ENCODE measurements around the gene C1orf21.

C1orf21 gene

DNA sequence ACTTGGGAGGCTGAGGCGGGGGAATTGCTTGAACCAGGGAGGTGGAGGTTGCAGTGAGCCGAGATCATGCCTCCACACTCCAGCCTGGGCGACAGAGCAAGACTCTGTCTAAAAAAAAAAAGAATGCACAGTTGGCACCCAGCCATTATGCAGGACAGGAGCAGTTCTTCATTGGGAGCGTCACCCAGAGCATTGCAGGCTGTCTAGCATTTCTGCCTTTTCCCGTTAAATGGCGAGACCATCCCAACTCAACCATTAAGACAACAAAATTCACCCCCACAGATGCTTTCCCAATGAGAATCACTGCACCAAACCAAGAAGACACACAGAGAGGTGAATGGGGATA lies 262.0 kb downstream of the C1orf21 start:
- no peak for DNase-seq

DNA sequence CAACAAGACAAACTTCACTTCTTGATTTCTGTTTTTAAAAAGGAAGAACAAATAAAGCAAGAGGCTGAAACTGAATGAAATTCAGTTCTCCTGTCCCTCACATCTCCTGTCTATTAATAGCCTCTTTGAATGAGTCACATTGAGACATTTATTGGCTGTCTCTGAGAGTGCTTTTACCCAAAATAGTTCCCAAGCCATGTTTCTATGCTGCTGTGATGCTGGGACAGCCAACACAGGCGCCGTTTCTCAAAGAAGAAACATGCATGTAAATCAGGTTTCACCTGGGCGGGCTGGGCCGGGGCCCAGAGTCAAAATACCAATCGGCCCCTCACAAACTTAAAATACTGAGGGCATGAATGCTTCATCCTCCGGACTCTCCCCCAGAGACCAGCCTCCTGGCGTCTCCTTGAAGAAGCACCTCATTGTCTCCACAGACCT lies 262.6 kb downstream of the C1orf21 start:
- peak in 9 of 58 donors; percentile 12 to 57 (median 25) for DNase-seq

DNA sequence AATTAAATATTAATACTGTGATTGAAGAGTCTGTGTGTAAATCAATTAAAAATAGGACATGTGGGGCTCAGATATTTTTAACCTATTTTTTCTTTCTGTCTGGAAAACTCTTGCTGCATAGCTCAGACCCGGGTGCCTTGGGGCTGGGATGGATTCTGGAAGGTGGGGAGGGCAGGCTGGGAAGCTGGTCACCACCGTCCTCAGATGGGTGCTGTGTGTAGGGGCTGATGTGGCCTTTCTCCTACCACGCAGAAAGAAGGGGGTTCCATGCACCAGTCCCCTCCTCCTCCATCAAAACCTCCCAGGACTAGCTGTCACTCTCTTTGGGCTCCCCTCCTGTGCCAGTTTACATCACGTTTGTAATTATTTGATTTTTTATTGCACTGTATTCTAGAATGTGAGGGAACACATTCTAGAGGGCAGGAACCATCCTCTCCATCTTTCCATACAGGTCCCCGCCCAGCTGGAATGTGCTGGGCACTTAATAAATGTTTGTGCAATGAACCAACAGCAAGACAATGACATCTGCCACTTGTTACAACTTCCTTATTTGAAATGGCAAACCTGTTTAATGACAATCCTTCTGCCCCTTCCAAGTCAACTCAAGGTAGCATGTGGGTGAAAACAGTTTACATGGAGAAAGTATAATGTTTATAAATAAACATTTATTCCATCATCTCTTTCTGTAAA lies 263.5 kb downstream of the C1orf21 start:
- no peak for DNase-seq

DNA sequence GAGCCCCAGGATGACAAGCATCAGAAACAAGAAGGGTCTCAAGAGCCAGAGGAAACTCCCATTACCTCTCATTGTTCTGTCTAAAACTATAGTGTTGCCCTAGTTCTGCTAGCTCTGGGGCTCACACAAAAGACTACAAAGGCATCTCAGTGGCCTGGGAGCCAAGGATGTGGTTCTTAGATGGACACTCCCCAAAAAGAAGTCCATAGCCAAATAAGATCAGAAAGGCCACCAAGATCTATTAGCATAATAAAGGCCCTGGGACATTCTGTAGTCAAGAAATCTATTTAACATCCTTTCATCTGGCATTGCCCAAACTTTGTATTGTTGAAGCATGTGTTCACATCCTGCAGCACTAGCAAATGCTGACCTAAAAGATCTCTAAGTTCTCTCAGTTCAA lies 268.4 kb downstream of the C1orf21 start:
- peak in 3 of 58 donors; percentile 21 to 49 (median 35) for DNase-seq

DNA sequence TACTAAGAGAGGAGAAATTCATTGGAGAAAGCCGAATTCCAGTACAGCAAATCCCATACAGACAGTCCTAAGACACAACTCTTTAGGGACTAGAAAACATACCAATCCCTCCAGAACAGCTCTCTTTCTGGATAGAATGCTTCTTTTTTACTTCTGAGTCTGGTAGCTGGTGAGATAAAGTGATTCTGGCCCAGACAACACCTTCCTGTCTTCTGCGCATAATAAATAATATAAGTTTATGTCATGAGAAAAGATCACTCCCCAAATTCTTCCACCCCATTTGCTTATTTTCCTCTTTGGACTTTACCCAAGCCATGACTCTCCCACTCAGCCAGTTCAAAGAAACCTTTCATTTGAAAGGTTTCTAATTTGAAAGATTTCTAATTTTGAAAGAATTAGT lies 269.4 kb downstream of the C1orf21 start:
- DNase-seq = peak in 1 of 58 donors; percentile 45

DNA sequence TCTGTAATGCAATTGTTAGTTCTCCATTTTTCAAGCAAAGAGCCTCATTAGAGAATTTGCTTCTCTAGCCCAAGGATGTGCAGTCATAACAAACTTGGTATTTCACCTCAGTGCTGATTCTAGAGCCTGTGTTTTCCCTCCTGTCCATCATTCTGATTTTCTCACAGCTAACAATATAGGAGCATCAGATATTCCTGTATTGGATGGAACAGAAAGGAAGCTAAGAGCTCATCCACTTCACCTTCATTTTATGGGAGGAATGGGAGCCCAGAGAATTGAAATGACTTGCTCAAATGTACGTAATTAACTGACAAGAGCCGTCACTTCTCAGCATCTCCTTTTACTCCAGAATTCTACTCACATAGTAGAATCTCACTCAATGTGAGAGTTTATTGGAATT lies 271.2 kb downstream of the C1orf21 start:
- no peak for DNase-seq

DNA sequence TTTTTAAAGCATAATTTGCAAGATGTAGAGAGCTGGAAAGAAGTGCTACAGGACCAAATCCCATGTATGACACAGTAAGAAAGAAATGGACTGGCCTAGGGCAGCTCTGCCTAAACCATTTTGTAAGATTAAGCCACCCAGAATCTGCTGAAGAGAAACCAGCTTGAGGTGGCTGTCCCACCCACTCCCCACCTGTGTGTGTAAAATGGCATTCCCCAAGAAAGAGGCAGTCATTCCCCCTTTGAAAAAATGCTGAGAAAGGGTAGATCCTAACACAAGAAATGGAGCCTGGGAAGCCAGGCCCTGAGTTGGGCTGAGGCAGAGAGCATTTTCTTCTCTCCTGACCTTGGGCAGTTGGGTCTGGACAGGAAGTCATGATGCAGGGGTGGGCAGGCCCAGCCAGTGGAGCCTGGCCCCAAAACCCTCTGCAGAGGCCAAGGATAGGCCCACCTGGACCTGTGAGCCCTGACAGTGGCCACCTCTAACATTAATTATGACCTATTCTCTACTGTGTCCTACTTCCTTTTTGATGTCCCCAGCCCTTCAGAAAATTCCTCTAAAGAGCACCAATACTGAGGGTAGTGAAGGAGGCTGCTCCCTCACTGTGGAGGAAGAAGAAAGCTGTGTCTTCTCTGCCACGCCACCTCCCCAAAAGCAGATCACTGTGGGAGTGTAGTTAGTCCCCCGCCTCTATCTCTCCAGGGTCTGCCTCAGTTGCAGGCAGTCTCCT lies 273.8 kb downstream of the C1orf21 start:
- DNase-seq = no peak

DNA sequence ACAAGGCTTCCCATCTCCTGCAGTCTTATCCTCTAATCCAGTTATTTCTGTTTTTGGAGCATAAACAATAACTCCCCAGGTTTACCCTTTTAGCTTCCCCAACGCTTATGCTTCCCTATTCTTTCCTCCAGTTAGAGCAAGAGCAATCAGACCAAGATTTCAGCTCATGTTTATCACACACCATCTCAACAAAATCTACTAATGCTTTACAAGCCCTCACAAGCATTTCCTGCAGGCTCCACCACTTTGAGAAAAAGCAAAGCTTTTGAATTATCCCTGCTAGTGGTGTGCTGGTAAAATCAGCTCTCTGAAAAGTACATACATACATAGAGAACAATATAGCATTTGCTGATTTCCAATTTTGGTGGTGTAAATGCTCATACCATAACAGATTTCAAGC lies 275.0 kb downstream of the C1orf21 start:
- DNase-seq = no peak

DNA sequence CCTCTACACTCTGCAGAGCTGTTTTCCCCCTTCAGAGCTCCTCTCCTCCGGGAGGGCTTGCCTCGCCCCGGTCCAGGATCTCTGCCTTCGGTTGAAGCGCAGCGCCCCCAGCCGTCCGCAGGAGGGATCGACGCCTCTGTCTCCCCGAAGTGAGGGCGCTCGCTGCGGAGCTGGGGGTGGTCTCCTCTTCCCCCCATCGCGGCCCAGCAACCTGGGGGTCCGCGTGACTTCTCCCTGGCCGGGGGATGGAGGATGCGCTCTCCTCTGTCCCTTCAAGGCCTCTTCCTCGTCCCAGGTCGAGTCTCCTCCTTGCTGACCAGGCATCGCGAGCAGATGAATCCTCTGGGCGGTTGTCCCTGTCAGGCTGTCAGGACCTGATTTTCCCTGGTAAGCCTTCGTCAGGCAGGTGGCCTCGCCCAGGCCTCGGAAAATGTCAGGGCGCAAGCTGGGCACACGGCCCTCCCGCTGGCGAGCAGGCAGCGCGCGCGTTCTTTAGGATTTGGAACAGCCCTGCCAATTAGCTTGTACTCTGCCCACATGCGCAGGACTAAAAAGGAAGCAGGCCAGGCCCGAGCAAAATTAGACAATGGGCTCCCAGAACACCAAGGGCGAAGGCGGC lies 277.3 kb downstream of the C1orf21 start:
- DNase-seq = peak in 57 of 58 donors; percentile 10 to 90 (median 72)

DNA sequence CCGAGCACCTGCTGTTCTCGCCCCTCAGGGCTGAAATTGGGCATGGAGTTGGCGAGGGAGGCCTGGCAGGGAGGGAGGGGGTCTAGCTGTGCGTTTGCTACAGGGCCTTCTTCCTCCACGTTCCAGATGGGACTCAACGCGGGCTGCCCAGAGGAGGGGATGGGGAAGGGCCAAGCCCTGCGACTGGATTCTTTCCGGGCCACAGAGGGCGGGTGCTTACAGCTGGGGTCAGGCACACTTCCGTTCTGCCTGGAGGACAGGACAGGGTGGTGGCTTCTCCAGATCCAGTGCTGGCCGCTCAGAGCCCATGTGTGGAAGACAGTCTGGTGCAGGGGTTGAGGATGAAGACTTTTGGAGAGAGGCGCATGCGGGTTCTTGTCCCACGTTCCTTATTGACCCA lies 277.8 kb downstream of the C1orf21 start:
- DNase-seq = peak in 3 of 58 donors; percentile 71 to 77 (median 77)

DNA sequence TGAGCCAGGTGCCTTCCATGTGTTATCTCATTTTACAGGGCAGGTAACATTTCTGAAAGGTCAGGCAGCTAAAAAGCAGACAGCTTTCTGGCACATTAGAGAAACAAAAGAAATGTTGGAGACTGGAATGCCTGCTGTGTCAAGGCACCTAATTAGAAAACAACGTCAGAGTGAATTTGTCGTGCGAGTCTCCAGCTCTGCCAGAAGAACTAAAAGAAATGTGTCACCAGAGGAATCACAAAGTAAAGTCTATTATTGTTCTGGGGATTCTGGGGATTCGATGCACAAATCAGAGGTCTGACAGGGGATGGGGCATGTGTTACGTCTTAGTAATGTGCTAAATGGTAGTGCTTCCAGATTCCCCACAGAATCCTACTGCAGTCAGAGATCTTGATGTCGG lies 278.5 kb downstream of the C1orf21 start:
- no peak for DNase-seq

DNA sequence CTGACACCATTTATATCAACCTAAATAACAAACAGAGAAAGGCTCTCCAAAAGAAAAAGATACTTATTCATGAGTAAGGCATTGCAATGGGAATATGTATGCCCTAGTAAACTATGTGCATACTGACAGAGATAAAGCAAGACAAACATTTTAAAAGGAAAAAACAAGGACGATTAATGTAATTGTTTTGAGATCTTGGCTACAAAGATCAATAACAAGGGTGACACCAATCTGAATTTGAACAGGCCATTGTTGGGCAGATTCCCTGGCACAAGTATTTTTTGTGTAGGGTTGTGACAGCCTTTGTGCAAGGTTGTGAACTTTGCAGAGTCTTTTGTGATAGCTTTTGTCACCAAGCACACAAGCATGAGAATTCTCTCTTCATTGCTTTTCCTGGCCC lies 282.6 kb downstream of the C1orf21 start:
- DNase-seq = no peak

DNA sequence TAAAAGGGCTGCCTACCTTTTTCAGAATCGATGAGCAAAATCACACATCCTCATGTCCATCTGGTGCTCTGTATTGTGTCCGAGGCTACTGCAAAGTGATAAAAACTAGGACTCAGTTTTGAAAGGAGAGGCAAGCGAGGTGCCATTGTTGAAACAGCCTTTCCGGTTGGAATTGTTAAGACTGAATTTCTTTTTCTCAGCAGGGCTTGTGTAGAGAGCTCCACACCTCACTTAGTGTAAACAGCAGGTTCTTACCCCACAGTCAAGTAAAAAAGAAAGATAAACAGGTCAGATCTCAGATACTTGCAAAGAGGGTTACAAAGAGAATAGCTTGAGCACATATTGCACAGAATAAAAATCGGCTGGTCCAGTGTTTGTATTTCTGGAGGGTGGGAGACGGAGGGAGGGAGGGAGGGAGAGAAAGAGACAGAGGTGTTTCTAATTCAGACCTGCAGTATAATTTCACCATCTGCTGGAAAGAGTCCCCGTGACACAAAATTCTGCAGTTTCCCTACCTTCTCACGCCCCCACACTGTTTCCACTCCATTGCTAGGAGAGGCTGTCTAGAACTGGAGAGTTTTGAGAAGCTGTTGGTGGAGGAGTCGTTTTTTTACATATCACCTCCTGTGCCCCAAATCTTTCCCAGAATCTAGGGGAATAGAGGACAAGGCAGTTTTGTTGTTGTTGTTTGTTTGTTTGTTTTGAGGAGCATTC lies 285.3 kb downstream of the C1orf21 start:
- peak in 5 of 58 donors; percentile 7 to 31 (median 12) for DNase-seq

DNA sequence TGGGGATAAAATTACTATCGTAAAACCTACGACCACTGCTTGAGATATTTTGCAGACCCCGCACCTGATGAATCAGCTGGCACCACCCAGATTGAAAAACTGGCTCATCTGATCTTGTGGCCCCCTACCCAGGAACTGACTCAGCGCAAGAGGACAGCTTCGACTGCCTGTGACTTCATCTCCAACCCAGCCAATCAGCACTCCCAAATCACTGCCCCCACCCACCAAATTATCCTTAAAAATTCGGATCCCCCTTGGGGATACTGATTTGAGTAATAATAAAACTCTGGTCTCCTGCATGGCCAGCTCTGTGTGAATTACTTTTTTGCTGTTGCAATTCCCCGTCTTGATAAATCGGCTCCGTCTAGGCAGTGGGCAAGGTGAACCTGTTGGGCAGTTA lies 286.5 kb downstream of the C1orf21 start:
- no peak for DNase-seq

DNA sequence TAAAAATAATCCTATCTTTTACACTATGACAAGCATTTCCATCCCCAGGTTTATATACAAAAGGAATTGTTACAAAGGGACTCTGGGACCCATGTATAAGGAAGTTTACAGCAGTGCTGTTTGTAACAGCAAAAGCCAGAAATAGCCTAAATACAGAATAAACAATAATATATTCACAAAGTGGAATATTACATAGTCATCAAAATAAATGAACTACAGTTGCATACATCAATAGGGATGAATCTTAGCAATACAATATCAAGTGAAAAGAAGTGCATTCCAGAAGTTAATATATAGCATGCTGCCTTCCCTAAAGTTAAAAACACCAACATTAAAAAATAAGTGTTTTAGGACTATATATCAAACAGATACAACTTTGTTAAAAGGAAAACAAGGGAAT lies 290.5 kb downstream of the C1orf21 start:
- no peak for DNase-seq
